GM18861 (cell line): ENCODE measurements around the gene KLF3.
A peak's percentile ranks its signal among the peaks of the same experiment; 100 is the strongest.

Experiments
- ATAC-seq: cut with Tn5 transposase; IDR thresholded peaks from one replicate; pipeline ENCODE4 v1.9.1; 2021; ENCODE audit not compliant: unreplicated experiment

The KLF3 gene

DNA sequence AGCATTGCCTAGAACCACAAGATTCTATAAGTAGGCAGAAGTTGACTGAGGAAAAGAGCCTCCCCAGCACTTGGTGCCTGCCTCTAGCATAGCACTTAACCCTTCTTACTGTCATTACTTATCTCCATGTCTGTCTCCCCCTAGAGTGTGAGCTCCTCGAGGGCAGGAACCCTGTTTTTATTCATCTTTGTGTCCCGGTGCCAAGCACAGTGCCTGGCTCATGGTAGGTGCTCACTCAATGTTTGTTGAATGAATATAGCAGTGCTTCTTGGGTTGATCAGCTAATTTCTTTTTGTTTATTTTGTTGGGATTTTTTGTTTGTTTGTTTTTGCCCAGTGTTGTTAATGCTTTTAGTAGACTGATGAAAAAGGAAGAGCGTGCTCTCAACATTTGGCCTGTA, 30.3 kb downstream of the KLF3 start:
- ATAC-seq, result no peak

DNA sequence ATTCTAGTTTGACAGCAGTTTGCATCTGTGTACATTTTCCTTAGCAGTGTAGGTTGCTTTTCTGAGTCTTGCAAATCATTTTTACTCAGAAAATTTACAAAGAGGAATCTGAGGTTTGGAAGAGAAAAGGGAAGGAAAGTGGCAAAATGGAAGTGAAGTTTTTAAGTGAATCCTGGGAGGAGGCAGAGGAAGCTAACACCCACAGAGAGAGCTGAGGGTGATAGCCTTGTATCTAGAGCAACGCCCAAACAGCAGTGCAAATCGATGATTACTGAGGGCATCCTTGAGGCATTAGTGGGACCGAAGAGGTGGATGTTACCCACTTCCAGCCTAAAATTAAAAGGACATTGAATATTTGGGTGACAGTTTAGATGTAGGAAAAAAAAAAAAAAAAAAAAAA, 31.8 kb downstream of the KLF3 start:
- no peak for ATAC-seq

DNA sequence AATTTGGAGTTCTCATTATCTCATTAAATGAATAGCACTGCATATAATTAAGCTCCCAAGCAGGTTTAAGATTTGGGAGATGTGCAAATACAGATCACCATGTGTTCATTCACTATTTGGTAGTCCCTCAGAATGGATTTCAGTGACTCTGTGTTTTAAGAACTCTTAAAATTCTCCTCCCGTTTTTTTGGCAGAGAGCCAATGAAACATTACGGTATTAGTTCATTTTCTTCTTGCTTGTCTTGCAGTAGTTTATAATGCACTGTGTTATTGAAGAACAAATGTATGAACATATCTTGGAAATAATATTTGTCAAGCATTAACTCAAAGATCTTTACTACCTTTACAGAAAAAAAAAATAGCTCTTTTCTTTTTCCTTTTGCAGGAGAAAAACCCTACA, 32.7 kb downstream of the KLF3 start:
- ATAC-seq, result no peak

DNA sequence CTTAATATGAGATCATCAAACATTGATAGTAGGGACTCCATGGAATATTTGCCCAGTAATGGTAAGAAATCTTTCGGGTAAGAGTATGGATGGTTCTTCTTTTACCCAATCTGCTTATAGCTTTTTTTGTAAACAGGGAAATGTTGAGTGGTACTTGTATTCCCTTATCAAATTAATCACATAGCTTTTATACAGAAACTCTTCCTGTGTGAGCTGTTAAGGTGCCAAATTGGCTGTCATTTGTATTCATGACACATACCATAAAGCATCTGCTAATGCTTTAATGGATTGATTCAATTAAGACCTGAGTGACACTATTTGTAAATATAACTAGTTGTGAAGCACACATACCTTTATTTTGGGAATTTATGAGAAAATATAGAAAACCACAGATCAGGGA, 34.2 kb downstream of the KLF3 start:
- no peak for ATAC-seq

DNA sequence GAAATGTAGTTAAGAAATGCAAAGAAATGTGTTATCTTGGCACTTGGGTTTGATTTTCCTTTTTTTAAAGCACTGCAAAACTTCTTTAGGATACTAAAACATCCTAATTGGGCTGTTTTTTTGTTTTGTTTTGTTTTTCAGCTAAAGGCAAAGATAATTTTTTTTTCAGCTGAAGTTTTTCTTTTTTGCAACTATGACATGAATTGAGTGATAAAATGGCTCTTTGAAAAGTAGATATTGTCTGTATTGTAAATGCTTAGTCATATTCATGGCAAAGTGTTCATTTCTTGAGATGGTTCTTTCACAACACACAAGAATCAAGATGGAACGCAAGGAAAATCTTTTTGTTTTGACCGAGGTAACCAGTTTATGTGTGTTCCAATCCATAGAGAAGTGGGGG, 35.1 kb downstream of the KLF3 start:
- no peak for ATAC-seq

DNA sequence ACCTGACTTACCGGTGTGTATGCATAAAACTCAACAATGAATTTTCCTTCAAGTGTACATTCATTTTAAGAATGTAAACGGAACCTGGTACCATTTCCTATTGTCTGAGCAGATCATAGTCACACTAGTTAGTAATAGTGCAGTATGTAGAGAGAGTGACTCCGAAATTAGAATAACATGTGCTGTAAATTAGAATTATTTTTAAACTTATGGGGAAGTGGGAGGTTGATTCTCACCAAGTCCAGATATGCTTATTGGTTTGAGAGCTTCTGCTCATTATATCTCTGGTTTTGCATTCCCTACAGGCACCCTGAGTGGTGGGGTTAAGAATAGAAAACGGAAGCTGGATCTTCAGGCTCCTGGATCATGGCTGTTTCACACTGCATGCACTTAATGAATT, 39.6 kb downstream of the KLF3 start:
- ATAC-seq, result no peak

DNA sequence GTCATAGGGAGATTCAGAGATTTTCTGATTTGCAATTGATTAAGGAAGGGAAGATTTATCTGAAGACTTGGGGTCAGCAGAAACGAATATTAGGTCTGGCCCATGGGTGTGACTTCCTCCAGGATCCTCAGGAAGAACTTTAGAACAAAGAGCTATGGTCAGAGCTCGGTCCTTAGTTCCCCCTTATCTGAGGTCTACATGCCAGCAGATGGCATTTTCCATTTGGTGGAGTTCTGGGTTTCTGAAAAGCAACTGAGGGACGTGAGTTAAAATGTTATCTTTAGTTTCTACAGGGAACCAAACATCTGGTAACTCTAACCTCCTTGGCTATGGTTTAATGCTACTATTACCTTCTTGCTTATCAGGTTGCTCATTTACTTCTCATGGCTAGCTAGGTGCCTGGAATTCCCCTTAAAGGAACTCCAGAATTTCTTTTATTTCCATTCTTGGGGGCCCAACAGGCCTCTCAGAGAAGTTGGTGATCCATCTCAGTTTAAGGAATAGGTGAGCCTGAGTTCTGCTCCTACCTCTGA, 40.7 kb downstream of the KLF3 start:
- ATAC-seq, result no peak

DNA sequence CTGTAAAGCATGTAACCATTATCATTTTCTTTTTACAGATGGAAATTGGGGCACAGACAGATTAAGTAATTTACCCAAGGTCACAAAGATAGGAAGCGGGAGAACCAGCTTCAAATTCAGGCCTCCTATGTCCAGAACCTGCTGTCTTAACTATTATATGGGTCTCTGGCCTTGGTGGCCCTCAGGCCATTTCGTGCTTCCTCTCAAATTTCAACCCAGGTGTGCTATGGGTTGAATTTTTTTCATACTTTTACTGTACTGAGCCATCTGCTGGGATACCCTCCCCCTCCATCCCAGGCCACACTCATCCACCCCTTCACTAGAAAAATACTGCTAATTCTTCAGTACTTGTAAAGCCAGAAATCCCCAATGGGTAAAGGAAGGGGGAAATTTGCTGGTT, 42.3 kb downstream of the KLF3 start:
- no peak for ATAC-seq

DNA sequence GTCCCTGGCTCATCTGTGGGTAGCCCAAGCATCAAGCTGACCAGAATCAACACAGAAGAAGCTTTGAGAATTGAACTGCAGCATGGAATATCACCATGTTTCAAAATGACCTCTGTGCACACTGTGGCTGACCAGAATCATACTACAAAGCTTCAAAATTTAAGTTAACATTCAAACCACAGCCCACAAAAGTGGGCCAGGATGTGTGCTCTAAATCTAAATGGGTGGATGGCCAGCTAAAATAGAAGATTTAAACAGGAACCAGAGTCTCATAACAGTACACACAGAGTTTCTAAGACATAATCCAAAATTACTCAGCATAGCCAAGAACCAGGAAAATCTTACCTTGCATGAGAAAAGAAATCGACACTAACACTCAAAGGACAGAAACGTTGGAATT, 46.1 kb downstream of the KLF3 start:
- ATAC-seq, result peak; percentile 67

DNA sequence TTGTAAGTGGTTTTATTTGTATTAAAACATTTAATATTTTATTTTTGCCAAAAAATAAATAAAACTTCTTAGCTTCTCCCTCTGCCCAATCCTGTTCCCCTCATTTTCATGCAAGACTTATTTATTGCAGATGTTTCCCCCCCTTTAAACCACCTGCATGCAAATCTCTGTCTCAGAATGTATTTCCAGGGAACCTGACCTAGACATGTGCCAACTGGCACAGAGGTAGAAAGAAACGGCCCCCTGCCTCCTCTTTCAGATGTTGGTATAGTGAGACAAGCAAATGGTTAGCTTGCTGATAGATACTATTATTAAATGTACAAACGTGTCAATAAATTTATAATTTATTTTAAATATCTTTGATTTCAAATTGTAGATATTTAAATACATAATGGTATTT, 47.1 kb downstream of the KLF3 start:
- no peak for ATAC-seq

DNA sequence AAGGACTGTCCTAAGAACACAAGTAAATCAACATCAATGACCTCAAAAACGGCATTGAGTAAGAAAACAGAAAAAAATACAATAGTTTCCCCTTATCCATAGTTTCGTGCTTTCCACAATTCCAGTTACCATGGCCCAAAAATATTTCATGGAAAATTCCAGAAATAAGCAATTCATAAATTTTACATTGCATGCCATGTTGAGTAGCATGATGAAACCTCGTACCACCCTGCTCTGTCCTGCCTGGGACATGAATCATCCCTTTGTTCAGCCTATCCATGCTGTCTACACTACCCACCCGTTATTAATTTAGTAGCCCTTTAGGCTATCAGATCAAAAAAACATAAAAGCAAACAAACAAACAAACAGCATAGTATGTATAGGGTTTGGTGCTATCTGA, 51.1 kb downstream of the KLF3 start:
- no peak for ATAC-seq

DNA sequence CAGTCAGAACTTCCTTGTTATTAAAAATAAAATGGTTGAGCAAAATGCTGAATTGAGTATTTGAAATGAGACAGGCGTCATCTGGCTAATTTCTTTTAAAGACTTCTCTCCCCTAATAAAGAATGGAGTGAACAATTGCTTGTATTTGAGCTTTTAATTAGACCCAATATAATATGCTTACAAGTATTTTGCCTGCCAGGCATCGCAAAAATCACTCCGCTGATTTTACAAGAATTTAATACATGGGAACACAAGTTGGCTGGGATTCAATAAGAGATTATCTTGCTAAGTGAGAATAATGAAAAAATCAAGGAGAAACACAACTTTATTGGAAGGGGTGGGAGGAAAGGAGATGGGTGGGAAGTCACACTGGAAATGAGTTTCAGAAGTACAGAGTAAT, 52.3 kb downstream of the KLF3 start:
- ATAC-seq, result no peak

DNA sequence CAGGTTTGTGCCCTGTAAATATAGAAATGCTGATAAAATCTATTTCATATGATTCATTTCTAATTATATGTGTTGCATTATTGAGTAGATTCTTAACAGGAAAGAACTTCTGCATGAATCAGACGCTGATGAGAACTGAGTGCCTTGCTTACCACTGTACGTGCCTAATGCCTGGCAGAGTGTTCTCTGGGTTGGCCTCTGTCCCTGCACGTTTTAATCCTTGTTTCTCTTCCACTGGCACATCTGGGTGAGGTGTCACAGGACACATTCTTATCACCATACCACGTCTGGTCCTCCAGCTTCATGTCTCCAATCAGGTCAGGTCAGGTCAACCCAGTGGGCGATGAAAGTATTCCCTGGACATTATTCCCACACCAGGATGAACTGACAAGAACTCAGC, 53.6 kb downstream of the KLF3 start:
- no peak for ATAC-seq

DNA sequence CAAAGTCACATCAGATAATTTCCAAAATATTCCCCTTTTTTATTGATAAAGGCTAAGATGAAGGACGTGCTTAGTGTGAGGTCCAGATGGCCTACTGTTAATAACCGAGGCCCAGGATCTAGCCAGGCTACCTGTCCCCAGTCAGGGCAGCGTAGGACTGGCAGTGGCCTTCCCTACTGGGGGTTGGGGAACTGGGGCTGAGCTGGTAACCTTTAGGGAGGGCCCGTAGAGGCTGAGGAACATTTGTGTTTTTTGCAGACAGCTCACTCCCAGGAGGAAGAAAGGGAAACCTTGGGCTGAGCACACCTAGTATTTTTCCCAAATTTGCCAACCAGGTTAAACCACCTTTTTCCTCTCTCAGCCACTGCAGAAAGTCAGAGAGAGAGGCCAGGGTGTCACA, 59.1 kb downstream of the KLF3 start:
- ATAC-seq, result no peak

DNA sequence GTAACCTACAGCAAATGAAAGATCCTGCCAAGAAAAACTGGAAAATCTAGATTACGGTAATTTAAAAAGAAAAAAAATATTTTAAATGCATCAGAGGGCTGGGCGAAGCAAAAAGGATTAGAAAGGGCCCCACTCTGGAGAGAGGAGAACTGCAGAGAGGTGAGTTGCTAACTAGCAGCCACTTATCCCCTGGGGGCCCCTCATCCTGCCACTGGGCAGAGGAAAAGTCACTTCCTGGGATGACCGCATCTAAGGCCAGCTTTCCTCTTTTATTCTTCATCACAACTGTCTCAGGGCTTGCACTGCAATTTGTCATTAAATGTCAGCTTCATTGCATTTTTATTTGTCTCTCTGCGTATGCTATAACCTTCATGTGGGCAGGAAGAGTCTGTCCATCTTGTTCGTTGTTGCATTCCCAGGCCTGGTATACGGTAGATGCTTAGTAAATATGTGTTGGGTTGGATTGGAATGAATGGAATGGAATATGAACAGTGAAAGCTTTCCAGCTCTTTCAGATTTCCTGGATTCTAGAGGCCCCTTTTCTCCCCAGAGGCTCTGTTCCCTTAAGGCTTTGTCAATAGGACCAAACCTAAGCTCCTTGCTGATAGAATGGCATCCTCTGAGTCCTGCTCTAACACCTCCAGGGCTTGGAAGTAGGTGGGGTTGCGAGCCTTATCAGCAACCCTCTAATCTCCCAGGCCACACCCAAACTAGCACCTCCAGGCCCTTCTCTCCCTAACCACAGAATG, 59.9 kb downstream of the KLF3 start:
- no peak for ATAC-seq

DNA sequence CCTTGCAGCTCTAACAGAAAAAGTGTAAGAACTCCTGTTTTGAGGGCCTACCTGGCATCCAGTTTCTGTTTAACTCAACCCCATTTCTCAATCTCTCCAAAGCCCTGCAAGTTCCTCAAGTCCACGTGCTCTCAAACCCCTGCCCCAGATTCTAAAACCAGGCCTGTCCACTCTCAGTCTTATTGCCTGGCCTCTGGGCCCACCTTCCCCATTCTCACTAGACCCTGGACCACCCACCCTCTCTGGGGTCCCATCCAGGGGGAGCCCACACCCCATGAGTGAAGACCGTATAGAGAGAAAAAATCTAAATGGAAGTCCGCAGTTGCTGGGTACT, 60.4 kb downstream of the KLF3 start:
- no peak for ATAC-seq

DNA sequence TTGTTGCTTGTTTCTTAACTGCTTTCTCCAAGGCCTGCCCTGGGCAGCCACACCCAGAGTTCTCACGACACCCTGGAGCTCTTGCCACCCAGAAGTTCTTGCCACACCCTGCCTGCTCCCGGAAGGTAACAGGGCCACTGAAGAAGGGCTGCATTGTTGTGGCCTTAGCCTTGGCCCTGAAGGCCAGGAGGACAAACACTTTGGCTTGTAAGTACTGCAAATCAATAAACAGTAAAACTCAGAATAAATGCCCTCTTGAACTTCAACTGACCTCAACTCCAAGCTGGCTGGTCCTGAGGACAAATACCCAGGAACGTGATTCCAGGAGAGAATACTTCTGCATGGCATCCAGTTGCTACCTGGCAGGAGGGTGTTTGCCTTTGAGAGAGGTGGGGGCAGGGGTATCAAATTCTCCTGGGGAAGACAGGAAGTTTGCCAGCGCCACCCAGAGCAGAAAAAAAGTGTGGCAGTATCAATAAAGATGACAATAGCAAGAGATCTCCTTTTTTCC, 64.7 kb downstream of the KLF3 start:
- ATAC-seq, result no peak

DNA sequence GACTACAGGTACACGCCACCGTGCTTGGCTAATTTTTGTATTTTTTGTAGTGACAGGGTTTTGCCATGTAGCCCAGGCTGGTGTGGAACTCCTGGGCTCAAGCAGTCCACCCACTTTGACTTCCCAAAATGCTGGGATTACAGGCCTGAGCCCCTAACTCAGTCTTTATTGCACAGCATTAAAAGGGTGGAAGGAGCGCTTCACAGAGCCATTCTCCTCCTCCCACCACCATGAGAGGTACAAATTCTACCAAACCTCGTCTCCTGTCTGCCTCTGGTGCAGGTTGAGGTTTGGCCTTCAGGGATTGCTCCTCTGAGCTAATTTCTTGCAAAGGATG, 66.5 kb downstream of the KLF3 start:
- ATAC-seq, result no peak

DNA sequence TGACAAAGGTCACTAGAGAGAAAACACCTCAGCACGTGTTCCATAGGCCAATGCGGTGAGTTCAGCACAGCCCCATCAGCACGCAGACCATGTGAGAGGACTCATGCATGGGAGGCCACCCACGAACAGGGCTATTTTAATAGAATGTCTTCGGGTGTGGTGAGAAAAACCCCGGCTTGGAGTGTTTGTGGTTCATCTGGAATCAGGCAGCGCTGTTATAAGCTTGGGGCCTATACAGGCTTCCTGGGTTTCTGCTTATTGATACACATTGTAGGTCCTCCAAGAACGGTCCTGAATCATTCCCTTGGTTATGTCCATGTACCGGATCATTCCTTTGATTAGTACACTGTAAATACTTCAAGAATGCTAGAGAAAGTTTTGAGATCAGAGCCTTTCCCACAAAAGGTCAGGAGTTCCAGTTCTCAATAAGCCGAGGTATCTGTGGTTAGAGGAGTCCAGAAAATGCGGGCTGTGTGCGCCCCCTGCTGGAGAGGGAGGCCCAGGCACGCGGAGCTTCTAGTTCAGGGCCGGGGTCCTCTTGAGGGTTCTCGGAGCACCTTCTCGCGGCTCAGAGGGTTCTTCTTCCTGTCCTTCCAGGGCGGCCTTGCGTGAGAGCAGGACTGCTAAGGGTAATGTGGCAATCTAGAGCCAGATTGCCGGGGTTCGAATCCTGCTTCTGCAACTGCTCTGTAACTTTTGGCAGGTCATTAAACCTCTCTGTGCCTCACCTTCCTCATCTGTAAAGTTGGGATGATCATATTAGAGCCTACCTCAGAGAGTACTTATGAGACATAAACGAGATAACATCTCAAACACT, 67.0 kb downstream of the KLF3 start:
- ATAC-seq, result peak; percentile 82

DNA sequence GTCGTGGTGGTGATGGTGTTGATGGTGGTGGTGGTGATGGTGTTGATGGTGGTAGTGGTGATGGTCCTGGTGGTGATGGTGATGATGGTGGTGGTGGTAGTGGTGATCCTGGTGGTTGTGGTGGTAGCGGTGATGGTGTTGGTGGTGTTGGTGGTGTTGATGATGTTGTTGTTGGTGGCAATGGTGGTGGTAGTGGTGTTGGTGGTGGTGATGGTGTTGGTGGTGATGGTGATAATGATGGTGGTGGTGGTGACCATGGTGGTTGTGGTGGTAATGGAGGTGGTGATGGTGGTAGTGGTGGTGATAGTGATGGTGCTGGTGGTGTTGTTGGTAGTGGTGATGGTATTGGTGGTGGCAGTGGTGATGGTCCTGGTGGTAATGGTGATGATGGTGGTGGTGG, 69.7 kb downstream of the KLF3 start:
- no peak for ATAC-seq

DNA sequence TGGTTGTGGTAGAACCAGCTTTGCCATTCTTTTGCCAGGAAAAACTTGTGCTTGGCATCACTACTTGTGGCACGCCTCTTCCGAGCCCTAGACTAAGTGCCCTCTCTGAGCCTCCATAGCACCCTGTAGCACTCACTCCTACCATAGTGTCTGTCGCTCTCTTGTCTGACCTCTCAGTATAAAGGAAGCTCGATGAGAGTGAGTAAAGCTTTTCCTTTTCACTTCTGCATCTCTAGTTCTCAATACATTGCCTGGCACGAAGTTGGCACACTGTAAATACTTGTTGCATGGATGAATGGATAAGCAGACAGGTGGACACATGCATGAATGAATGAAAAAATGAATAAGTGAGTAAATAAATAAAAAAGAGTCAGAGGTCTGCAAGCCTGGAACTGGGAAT, 70.4 kb downstream of the KLF3 start:
- no peak for ATAC-seq

DNA sequence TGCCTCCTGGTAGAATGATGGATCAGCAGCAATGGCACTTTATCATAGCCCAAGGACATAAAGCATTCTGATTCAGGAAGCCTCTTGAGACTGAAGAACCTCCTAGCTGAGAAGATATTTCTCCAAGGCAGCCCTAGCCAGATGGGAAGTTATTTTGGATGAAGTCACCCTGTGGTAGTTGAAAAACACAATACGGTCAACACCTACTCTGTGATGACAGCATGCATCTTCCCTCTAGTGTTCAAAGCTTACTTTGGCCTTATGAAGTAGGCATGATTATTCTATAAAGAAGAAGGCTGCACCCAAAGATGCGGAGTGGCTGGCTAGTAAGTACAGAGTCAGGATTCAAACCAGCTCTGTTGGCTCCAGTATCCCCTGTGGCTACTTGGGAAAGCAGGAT, 70.9 kb downstream of the KLF3 start:
- ATAC-seq, result no peak
